Neural crest cell (in vitro differentiated cells): ENCODE results near the gene XIAP. TPM values are rescaled to one million over a fixed set of nuclear protein-coding genes. Genes with fewer than 3 reads are reported as not detected.

Experiments
- DNase-seq: peaks from one replicate; pipeline ENCODE4 v3.0.0; 2021; ENCODE audit warnings: low read depth, mixed read lengths, low spot score
- H3K27ac Mint-ChIP-seq: one replicate; pipeline ENCODE4 v1.8.0; 2021; ENCODE audit warnings: mild to moderate bottlenecking, mixed read lengths; ENCODE audit not compliant: unreplicated experiment
- H3K27me3 Mint-ChIP-seq: 2 replicates; pipeline ENCODE4 v1.8.0; 2021; ENCODE audit warnings: low read depth, mild to moderate bottlenecking, mixed read lengths
- H3K36me3 Mint-ChIP-seq: 2 replicates; pipeline ENCODE4 v1.8.0; 2021; ENCODE audit warnings: low read depth, mild to moderate bottlenecking, mixed read lengths
- H3K4me1 Mint-ChIP-seq: 2 replicates; pipeline ENCODE4 v1.8.0; 2021; ENCODE audit warnings: mixed read lengths
- H3K4me3 Mint-ChIP-seq: one replicate; pipeline ENCODE4 v1.8.0; 2021; ENCODE audit warnings: mild to moderate bottlenecking, mixed read lengths
- H3K9me3 Mint-ChIP-seq: 2 replicates; pipeline ENCODE4 v1.8.0; 2021; ENCODE audit warnings: mixed read lengths
- total RNA-seq: library from RNA; stranded (reverse); gene quantifications from 2 replicates; pipeline ENCODE4 v1.2.1, GENCODE V29; 2021
- TF ChIP-seq, protein P1 (sequence below): fragments of 200-600 bp; sonication (generic); conservative IDR thresholded peaks from 2 replicates; pipeline ENCODE4 v1.5.0; 2021; ENCODE audit warnings: antibody characterized with exemption, mild to moderate bottlenecking

Gene XIAP
- total RNA-seq, 1 donor from 2014 or later, result 34.1 TPM

DNA sequence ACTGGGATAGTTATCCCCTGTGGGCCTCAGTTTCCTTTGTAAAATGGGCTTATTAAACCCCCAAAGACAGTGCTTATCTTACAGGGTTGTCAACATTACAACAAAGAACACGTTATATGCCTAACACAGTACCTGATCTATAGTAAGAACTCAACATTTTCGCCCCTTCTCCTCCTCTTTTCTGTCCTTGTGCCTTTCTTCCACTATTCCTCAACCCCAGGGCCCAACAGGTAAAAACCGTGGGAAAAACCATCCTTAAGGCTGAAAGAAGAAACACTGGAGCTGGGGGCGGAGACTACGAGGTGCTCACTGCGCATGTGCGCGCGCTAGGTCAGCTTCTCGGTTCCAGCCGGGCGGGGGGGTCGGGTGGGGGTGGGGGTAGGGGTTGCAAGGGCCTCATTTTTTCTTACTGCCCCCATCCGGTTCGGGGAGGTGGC is 426 bp upstream of the XIAP start:
- H3K36me3 Mint-ChIP-seq, result peaks cover 3% of the 10 kb centered on the region
- H3K27me3 Mint-ChIP-seq, result no peaks in the 10 kb centered on the region
- TF ChIP-seq, protein P1, sequence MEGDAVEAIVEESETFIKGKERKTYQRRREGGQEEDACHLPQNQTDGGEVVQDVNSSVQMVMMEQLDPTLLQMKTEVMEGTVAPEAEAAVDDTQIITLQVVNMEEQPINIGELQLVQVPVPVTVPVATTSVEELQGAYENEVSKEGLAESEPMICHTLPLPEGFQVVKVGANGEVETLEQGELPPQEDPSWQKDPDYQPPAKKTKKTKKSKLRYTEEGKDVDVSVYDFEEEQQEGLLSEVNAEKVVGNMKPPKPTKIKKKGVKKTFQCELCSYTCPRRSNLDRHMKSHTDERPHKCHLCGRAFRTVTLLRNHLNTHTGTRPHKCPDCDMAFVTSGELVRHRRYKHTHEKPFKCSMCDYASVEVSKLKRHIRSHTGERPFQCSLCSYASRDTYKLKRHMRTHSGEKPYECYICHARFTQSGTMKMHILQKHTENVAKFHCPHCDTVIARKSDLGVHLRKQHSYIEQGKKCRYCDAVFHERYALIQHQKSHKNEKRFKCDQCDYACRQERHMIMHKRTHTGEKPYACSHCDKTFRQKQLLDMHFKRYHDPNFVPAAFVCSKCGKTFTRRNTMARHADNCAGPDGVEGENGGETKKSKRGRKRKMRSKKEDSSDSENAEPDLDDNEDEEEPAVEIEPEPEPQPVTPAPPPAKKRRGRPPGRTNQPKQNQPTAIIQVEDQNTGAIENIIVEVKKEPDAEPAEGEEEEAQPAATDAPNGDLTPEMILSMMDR, result no peak
- H3K4me3 Mint-ChIP-seq, result peak overlapping the region; percentile 93
- DNase-seq, result no peak
- peaks cover 22% of the 10 kb centered on the region for H3K4me1 Mint-ChIP-seq
- H3K9me3 Mint-ChIP-seq, result peaks cover 6% of the 10 kb centered on the region
- H3K27ac Mint-ChIP-seq, result peak overlapping the region; percentile 30

DNA sequence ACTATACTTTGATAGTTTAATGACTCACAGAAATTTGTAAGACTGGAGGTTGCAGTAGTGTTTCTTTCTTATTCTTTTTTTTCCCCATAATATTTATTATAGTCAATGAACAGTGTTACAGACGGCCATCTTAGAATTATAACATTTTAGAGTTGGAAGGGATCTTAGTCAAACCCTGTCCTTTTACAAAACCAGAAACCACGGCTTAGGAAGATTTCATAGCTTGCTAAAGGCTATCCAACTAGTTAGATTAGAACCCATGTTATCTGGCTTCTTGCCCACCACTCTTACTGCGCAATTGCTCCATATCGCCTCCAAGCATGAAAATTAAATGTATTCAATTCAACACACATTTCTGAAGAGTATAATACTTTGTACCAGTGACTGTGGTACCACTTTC is 1.1 kb downstream of the XIAP start:
- peaks cover 6% of the 10 kb centered on the region for H3K36me3 Mint-ChIP-seq
- TF ChIP-seq, protein P1, result no peak
- no peaks in the 10 kb centered on the region for H3K9me3 Mint-ChIP-seq

DNA sequence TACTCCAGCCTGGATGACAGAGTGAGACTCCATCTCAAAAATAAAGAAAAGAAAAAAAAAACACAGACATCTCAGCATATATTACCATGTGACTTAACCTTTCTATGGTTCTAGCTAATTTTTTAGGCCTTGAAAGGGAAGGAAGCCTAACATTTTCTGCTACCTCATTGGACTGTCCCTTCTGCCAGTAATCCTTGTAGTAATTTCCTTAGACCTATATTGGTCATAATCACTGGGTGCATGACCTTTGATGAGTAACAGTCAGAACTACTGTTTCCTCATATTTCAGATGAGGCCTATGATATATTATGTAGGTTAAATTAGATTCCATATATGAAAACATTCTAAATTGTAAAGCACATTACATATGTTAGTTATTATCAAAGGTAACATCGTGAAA is 9.6 kb downstream of the XIAP start:
- Mint-ChIP-seq H3K36me3 (peaks cover 7% of the 10 kb centered on the region), H3K27me3 (no peaks in the 10 kb centered on the region), H3K4me1 (no peaks in the 10 kb centered on the region), H3K9me3 (peaks cover 6% of the 10 kb centered on the region), H3K27ac (no peak overlapping the region), H3K4me3 (no peak overlapping the region)
- no peak for DNase-seq
- TF ChIP-seq, protein P1, result no peak

More for the DNA sequence above, 1.1 kb downstream of the XIAP start:
- H3K27ac Mint-ChIP-seq, result peak overlapping the region; percentile 52
- H3K4me3 Mint-ChIP-seq, result peak overlapping the region; percentile 93
- DNase-seq, result no peak
- H3K27me3 Mint-ChIP-seq, result no peaks in the 10 kb centered on the region
- peaks cover 22% of the 10 kb centered on the region for H3K4me1 Mint-ChIP-seq

DNA sequence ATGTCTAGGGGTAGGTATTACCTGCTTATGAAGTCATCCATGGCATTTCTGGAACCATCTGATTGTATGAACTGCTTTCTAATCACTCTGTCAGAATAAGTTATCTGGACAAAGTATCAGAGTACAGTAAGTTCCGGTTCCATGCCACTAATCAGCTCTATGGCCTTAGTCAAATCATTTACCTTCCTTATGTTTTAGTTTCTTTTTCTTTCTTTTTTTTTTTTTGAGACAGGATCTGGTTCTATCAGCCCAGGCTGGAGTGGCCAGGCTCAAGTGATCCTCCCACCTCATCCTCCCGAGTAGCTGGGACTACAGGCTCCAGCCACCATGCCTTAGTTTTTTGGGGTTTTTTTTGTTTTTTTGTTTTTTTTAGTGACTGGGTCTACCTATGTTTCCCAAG is 11.5 kb downstream of the XIAP start:
- no peak overlapping the region for H3K4me3 Mint-ChIP-seq
- no peak for DNase-seq
- no peaks in the 10 kb centered on the region for H3K4me1 Mint-ChIP-seq
- peaks cover 6% of the 10 kb centered on the region for H3K9me3 Mint-ChIP-seq
- no peaks in the 10 kb centered on the region for H3K27me3 Mint-ChIP-seq
- peaks cover 4% of the 10 kb centered on the region for H3K36me3 Mint-ChIP-seq
- H3K27ac Mint-ChIP-seq, result no peak overlapping the region
- TF ChIP-seq, protein P1, result no peak

- TF ChIP-seq, protein P1, result no peak
- no peak overlapping the region for H3K27ac Mint-ChIP-seq
- DNase-seq, result no peak
- peaks cover 6% of the 10 kb centered on the region for H3K9me3 Mint-ChIP-seq
- H3K36me3 Mint-ChIP-seq, result peaks cover 4% of the 10 kb centered on the region
- H3K4me3 Mint-ChIP-seq, result no peak overlapping the region
- no peaks in the 10 kb centered on the region for H3K27me3 Mint-ChIP-seq
- no peaks in the 10 kb centered on the region for H3K4me1 Mint-ChIP-seq
These were observed 14.1 kb downstream of the XIAP start for GRCh38 chrX:123873956-123874355.

- DNase-seq, result no peak
- TF ChIP-seq, protein P1, result no peak
- Mint-ChIP-seq H3K27me3 (no peaks in the 10 kb centered on the region), H3K4me1 (no peaks in the 10 kb centered on the region), H3K9me3 (no peaks in the 10 kb centered on the region), H3K36me3 (peaks cover 5% of the 10 kb centered on the region), H3K4me3 (no peak overlapping the region), H3K27ac (no peak overlapping the region)
These were observed 16.3 kb downstream of the XIAP start for GRCh38 chrX:123876177-123876576.
